OCI-LY7 (cell line): ENCODE data around the gene MLPH. TPM values are rescaled to one million over a fixed set of nuclear protein-coding genes. Genes with fewer than 3 reads are reported as not detected.

Experiments used
- BruUV-seq: library from RNA; stranded (reverse); fragments of 400-500 nt; replicated peaks from 2 replicates; lab custom pipeline; 2021; lab: Mats Ljungman, UMichigan
- CTCF ChIA-PET: fragments of 300-600 bp; sonication (Branson Sonifier 250); formaldehyde crosslinking; loops from one replicate; lab custom pipeline; 2022; ENCODE audit warnings: antibody characterized with exemption; ENCODE audit not compliant: unreplicated experiment; lab: Charles Lee
- POLR2A ChIA-PET: fragments of 300-600 bp; sonication (Branson Sonifier 250); formaldehyde crosslinking; loops from one replicate; lab custom pipeline; 2022; ENCODE audit warnings: antibody characterized with exemption; lab: Charles Lee
- DNase-seq: peaks from one replicate; pipeline ENCODE4 v3.0.0-alpha.2; 2015; ENCODE audit warnings: low spot score
- H2AFZ ChIP-seq: fragments of 200-600 bp; sonication (generic), shearing (Covaris generic); 2 replicates; pipeline ENCODE4 v1.6.1; 2014; ENCODE audit warnings: mild to moderate bottlenecking, antibody characterized with exemption, low read length, moderate library complexity
- H3K27ac ChIP-seq: fragments of 200-600 bp; sonication (generic); 2 replicates; pipeline ENCODE4 v1.5.1; 2014; ENCODE audit warnings: mixed run types, low read depth, mild to moderate bottlenecking, moderate library complexity, low read length, inconsistent platforms; ENCODE audit not compliant: poor library complexity, severe bottlenecking
- H3K36me3 ChIP-seq: fragments of 200-600 bp; sonication (generic); 2 replicates; pipeline ENCODE4 v1.6.1; 2014; ENCODE audit warnings: mild to moderate bottlenecking, antibody characterized with exemption, low read length, moderate library complexity, mixed read lengths; ENCODE audit not compliant: insufficient read depth
- H3K4me1 ChIP-seq: fragments of 200-600 bp; sonication (generic); 2 replicates; pipeline ENCODE4 v1.5.1; 2014; ENCODE audit warnings: mild to moderate bottlenecking, low read length; ENCODE audit not compliant: insufficient read depth, poor library complexity, severe bottlenecking
- H3K4me2 ChIP-seq: fragments of 200-600 bp; sonication (generic); 2 replicates; pipeline ENCODE4 v1.6.1; 2014; ENCODE audit warnings: mild to moderate bottlenecking, low read length
- H3K4me3 ChIP-seq: fragments of 200-600 bp; sonication (generic); 2 replicates; pipeline ENCODE4 v1.5.1; 2014; ENCODE audit warnings: mild to moderate bottlenecking, low read depth, low read length; ENCODE audit not compliant: poor library complexity, severe bottlenecking
- H3K79me2 ChIP-seq: fragments of 200-600 bp; sonication (generic); 2 replicates; pipeline ENCODE4 v1.6.1; 2016; ENCODE audit warnings: low read depth, mild to moderate bottlenecking, low read length, moderate library complexity, mixed read lengths; ENCODE audit not compliant: insufficient read depth
- H3K9me2 ChIP-seq: fragments of 200-600 bp; sonication (generic); 2 replicates; pipeline ENCODE4 v1.6.1; 2016; ENCODE audit warnings: mild to moderate bottlenecking, low read length, mixed read lengths; ENCODE audit not compliant: insufficient read depth
- H3K9me3 ChIP-seq: fragments of 200-600 bp; sonication (generic); 2 replicates; pipeline ENCODE4 v1.6.1; 2014; ENCODE audit warnings: mild to moderate bottlenecking, mixed run types, low read length, mixed read lengths
- H4K20me1 ChIP-seq: fragments of 200-600 bp; sonication (generic); 2 replicates; pipeline ENCODE4 v1.6.1; 2014; ENCODE audit warnings: mild to moderate bottlenecking, antibody characterized with exemption, low read length, moderate library complexity, mixed read lengths; ENCODE audit not compliant: insufficient read depth
- EZH2phosphoT487 ChIP-seq: fragments of 200-600 bp; sonication (generic); IDR thresholded peaks from 2 replicates; pipeline ENCODE4 v1.6.1; 2018; ENCODE audit warnings: low read depth, borderline replicate concordance, mild to moderate bottlenecking, mixed run types, antibody characterized with exemption, low read length, moderate library complexity, mixed read lengths
- intact Hi-C: fragments of 100-400 bp; cut with micrococcal nuclease; formaldehyde crosslinking; loops from one replicate; pipeline ENCODE4 v1.10.0; 2022; ENCODE audit not compliant: unreplicated experiment
- total RNA-seq, 2 experiments: library from RNA; depleted of rRNA in 1 of 2; stranded (reverse); fragments of >200 nt in 1 of 2; shearing (Covaris generic) in 1 of 2; gene quantifications; 2 replicates each; pipeline ENCODE4 v1.2.3, GENCODE V29; 2014 to 2022
- TF ChIP-seq, protein P1 (sequence below): fragments of 200-600 bp; sonication (generic); conservative IDR thresholded peaks from 2 replicates; pipeline ENCODE4 v1.5.1; 2014; ENCODE audit warnings: mild to moderate bottlenecking, antibody characterized with exemption, low read length, moderate library complexity, mixed read lengths

The MLPH gene
- total RNA-seq, 2 experiments from 2014 or later: not detected

DNA sequence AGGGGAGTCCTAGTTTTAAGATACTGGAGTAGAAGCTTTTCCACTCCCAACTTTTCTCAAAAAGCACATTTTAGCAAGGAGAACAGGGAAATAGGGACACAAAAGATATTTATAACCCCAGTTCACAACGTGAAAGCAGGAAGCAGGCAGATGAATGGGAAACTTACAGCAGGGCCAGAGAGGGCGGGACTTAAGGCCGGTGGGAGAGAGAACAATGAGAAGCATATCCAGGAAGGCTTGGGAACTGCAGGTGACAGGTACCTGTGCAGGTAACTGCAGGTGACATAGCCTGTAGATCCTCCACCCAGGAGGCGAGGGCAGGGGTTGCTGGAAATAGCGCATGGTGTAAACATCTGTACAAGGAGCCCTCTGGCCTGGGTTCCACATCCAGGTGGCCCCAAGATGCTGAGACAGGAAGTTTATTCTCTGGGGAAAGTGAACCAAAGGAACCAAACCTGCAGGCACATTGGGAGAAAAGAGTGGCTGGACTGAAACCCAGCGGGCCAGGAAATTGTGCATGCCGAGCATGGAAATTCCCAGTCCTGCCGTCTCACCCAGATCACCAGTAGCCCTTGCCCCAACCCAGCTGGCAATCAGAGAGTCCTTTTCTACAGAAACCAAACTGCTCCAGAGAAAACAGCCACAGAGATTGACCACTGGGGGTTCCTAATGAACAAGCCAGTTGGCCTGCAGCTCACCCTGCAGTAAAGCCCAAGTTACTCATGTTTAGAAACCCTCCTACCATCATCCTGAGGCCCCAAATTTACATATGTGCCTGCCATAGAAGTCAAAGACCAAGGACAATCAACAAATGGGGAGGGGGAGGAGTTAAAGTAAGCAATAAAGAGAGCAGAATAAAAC is 48.7 kb upstream of the MLPH start:
- H3K9me3 ChIP-seq: no peaks in the 10 kb centered on the region
- H4K20me1 ChIP-seq: no peaks in the 10 kb centered on the region
- CTCF ChIA-PET: no interaction called here
- BruUV-seq: no TSS peak
- no peaks in the 10 kb centered on the region for H3K36me3 ChIP-seq
- TF ChIP-seq EZH2phosphoT487: no peak
- TF ChIP-seq, protein P1, sequence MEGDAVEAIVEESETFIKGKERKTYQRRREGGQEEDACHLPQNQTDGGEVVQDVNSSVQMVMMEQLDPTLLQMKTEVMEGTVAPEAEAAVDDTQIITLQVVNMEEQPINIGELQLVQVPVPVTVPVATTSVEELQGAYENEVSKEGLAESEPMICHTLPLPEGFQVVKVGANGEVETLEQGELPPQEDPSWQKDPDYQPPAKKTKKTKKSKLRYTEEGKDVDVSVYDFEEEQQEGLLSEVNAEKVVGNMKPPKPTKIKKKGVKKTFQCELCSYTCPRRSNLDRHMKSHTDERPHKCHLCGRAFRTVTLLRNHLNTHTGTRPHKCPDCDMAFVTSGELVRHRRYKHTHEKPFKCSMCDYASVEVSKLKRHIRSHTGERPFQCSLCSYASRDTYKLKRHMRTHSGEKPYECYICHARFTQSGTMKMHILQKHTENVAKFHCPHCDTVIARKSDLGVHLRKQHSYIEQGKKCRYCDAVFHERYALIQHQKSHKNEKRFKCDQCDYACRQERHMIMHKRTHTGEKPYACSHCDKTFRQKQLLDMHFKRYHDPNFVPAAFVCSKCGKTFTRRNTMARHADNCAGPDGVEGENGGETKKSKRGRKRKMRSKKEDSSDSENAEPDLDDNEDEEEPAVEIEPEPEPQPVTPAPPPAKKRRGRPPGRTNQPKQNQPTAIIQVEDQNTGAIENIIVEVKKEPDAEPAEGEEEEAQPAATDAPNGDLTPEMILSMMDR: no peak
- intact Hi-C loops: no loop called here
- H3K4me2 ChIP-seq: no peak overlapping the region
- no peaks in the 10 kb centered on the region for H3K4me1 ChIP-seq
- no peak overlapping the region for H3K27ac ChIP-seq
- no peak for DNase-seq
- POLR2A ChIA-PET: no interaction called here
- H2AFZ ChIP-seq: no peak overlapping the region
- no peaks in the 10 kb centered on the region for H3K79me2 ChIP-seq
- H3K4me3 ChIP-seq: no peak overlapping the region
- H3K9me2 ChIP-seq: no peaks in the 10 kb centered on the region

DNA sequence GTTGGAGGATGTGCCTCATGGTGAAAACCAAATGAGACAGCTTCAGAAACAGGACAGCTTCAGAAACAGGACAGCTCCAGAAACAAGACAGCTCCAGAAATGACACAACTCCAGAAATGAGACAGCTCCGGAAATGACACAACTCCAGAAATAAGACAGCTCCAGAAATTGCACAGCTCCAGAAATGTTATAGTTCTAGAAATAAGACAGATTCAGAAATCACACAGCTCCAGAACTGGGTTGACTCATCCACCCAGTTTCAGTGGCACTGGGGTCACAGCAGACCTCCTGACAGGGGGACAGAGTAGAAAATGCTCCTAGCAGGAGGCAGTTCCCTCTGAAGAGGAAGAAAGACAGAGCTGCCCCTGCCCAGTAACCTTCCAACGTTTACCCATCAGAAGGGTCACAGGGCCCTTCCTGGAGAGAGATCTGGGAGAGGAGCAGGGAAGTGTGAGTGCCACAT is 46.2 kb upstream of the MLPH start:
- POLR2A ChIA-PET: interaction anchor here (0.6 to 1.0 kb wide), 2 partner anchors 31 to 323 kb away, joined by 3 read pairs; no protein-coding TSS in a partner anchor
- Histone ChIP-seq H3K4me1 (no peaks in the 10 kb centered on the region), H3K9me2 (no peaks in the 10 kb centered on the region), H4K20me1 (no peaks in the 10 kb centered on the region), H2AFZ (no peak overlapping the region), H3K79me2 (no peaks in the 10 kb centered on the region), H3K4me3 (no peak overlapping the region), H3K27ac (no peak overlapping the region), H3K9me3 (no peaks in the 10 kb centered on the region), H3K4me2 (no peak overlapping the region), H3K36me3 (no peaks in the 10 kb centered on the region)
- no peak for DNase-seq
- intact Hi-C loops: no loop called here
- CTCF ChIA-PET: no interaction called here
- no TSS peak for BruUV-seq
- TF ChIP-seq EZH2phosphoT487: no peak
- TF ChIP-seq, protein P1: no peak
